Erythroblast (primary cell): ENCODE measurements around the gene PAM.

Source experiments
- GATA1 ChIP-seq: IDR thresholded peaks from 2 replicates; pipeline ENCODE4 v1.6.1; 2011; ENCODE audit warnings: low read depth, mild to moderate bottlenecking, control low read depth, low read length, moderate library complexity
- POLR2A ChIP-seq: IDR thresholded peaks from 2 replicates; pipeline ENCODE4 v1.6.1; 2011; ENCODE audit warnings: mild to moderate bottlenecking, low read length

DNA sequence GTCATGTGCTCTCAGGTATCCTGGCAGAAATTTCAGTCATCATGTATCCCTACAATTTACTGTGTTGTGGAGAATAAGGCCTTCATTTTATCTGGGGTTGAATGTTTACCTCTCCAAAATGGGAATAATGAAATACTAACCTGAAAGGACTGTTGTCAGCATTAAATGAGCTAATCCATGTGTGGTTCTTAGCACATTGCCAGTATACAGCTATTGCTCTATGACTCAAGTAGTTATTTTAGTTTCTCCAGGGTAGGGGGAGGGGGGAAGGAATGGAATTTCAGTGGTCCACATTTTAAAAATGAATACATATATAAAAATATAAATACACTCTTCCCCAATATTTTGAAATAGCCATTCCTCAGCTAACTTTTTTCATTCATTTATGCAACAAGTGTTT, 3.5 kb downstream of the PAM start:
- no peak for TF ChIP-seq POLR2A
- TF ChIP-seq GATA1 = no peak
